Measurements from ENCODE around the gene STOML3.

STOML3 gene

GRCh38 chr13:39036212-39036611, 45.6 kb upstream of the STOML3 start:
- Histone ChIP-seq H3K9ac (ENCODE audit: low read length) (peak overlapping the region; percentile 80), H3K4me3 (ENCODE audit: low read length) (peak overlapping the region; percentile 76), H3K27ac (ENCODE audit: low read length) (peak overlapping the region; percentile 85; the same call in 1 of the 2 replicates), H3K27me3 (replicated peaks; ENCODE audit: insufficient read depth, low read length) (no peaks in the 10 kb centered on the region), H3K4me1 (ENCODE audit: low read length) (no peaks in the 10 kb centered on the region), H3K9me3 (replicated peaks; ENCODE audit: insufficient read depth, low read length) (no peaks in the 10 kb centered on the region), H3K79me2 (ENCODE audit: low read length) (peaks cover 68% of the 10 kb centered on the region), H3K9me2 (replicated peaks; ENCODE audit: insufficient read depth, low read length) (no peaks in the 10 kb centered on the region), H3K36me3 (replicated peaks; ENCODE audit: insufficient read depth, low read length) (no peaks in the 10 kb centered on the region), H2AFZ (ENCODE audit: low read length) (no peak overlapping the region), H4K20me1 (ENCODE audit: insufficient read depth, low read length) (no peaks in the 10 kb centered on the region), H3K4me2 (ENCODE audit: low read depth, low read length) (peak overlapping the region; percentile 87), H3F3A (ENCODE audit: insufficient read depth, low read length) (no peaks in the 10 kb centered on the region)
- peak; percentile 10 for DNase-seq
- no peak for TF ChIP-seq EZH2phosphoT487 (IDR thresholded peaks at IDR 0.05; ENCODE audit: low read length)
- no peak for TF ChIP-seq EZH2 (optimal IDR thresholded peaks at IDR 0.05; ENCODE audit: low read depth, low read length)
- TF ChIP-seq CTCF (IDR thresholded peaks at IDR 0.05; ENCODE audit: low read length): no peak

- H3K4me1 ChIP-seq (ENCODE audit: low read length): no peaks in the 10 kb centered on the region
- H4K20me1 ChIP-seq (ENCODE audit: insufficient read depth, low read length): no peaks in the 10 kb centered on the region
- DNase-seq: no peak
- peak overlapping the region; percentile 80 for H3K9ac ChIP-seq (ENCODE audit: low read length)
- H3F3A ChIP-seq (ENCODE audit: insufficient read depth, low read length): no peaks in the 10 kb centered on the region
- H3K27me3 ChIP-seq (replicated peaks; ENCODE audit: insufficient read depth, low read length): no peaks in the 10 kb centered on the region
- no peak overlapping the region for H2AFZ ChIP-seq (ENCODE audit: low read length)
- H3K27ac ChIP-seq (ENCODE audit: low read length): peak overlapping the region; percentile 85; the same call in 1 of the 2 replicates
- H3K79me2 ChIP-seq (ENCODE audit: low read length): peaks cover 72% of the 10 kb centered on the region
- H3K36me3 ChIP-seq (replicated peaks; ENCODE audit: insufficient read depth, low read length): no peaks in the 10 kb centered on the region
- H3K4me2 ChIP-seq (ENCODE audit: low read depth, low read length): peak overlapping the region; percentile 87
- peak overlapping the region; percentile 76 for H3K4me3 ChIP-seq (ENCODE audit: low read length)
- no peaks in the 10 kb centered on the region for H3K9me3 ChIP-seq (replicated peaks; ENCODE audit: insufficient read depth, low read length)
- TF ChIP-seq EZH2 (optimal IDR thresholded peaks at IDR 0.05; ENCODE audit: low read depth, low read length): no peak
- TF ChIP-seq EZH2phosphoT487 (IDR thresholded peaks at IDR 0.05; ENCODE audit: low read length): no peak
- no peak for TF ChIP-seq CTCF (IDR thresholded peaks at IDR 0.05; ENCODE audit: low read length)
- H3K9me2 ChIP-seq (replicated peaks; ENCODE audit: insufficient read depth, low read length): no peaks in the 10 kb centered on the region
These were observed 45.2 kb upstream of the STOML3 start for GRCh38 chr13:39035799-39036198.

GRCh38 chr13:39035204-39035603, 44.6 kb upstream of the STOML3 start:
- H3K9ac ChIP-seq (ENCODE audit: low read length): peak overlapping the region; percentile 80; the same call in 1 of the 2 replicates
- no peaks in the 10 kb centered on the region for H3K27me3 ChIP-seq (replicated peaks; ENCODE audit: insufficient read depth, low read length)
- peak overlapping the region; percentile 76 for H3K4me3 ChIP-seq (ENCODE audit: low read length)
- no peak for DNase-seq
- H3K27ac ChIP-seq (ENCODE audit: low read length): no peak overlapping the region
- H4K20me1 ChIP-seq (ENCODE audit: insufficient read depth, low read length): no peaks in the 10 kb centered on the region
- H3K4me2 ChIP-seq (ENCODE audit: low read depth, low read length): peak overlapping the region; percentile 87
- no peaks in the 10 kb centered on the region for H3K9me2 ChIP-seq (replicated peaks; ENCODE audit: insufficient read depth, low read length)
- no peaks in the 10 kb centered on the region for H3K36me3 ChIP-seq (replicated peaks; ENCODE audit: insufficient read depth, low read length)
- no peaks in the 10 kb centered on the region for H3K9me3 ChIP-seq (replicated peaks; ENCODE audit: insufficient read depth, low read length)
- TF ChIP-seq EZH2 (optimal IDR thresholded peaks at IDR 0.05; ENCODE audit: low read depth, low read length) (no peak), EZH2phosphoT487 (IDR thresholded peaks at IDR 0.05; ENCODE audit: low read length) (no peak), CTCF (IDR thresholded peaks at IDR 0.05; ENCODE audit: low read length) (no peak)
- no peaks in the 10 kb centered on the region for H3F3A ChIP-seq (ENCODE audit: insufficient read depth, low read length)
- no peaks in the 10 kb centered on the region for H3K4me1 ChIP-seq (ENCODE audit: low read length)
- H3K79me2 ChIP-seq (ENCODE audit: low read length): peaks cover 78% of the 10 kb centered on the region
- no peak overlapping the region for H2AFZ ChIP-seq (ENCODE audit: low read length)

Data from MM.1S (cell line).